Uterus (tissue), 2 donors: Measurements from ENCODE around the gene MBTPS2.

Source experiments
- CTCF ChIP-seq, 4 experiments: fragments of 200-600 bp in 2 of 4; fragments of 450-650 bp in 2 of 4; sonication (generic) in 2 of 4; IDR thresholded peaks; one replicate each; pipeline ENCODE4 v1.5.1; 2016 to 2019; ENCODE audit warnings: antibody characterized with exemption in 4 of 4, mild to moderate bottlenecking in 2 of 4, moderate library complexity in 1 of 4
- POLR2A ChIP-seq, 2 donors: fragments of 450-650 bp; IDR thresholded peaks; one replicate each; pipeline ENCODE4 v1.6.1; 2016; ENCODE audit warnings: antibody characterized with exemption in 2 of 2, mild to moderate bottlenecking in 1 of 2, moderate library complexity in 1 of 2

DNA sequence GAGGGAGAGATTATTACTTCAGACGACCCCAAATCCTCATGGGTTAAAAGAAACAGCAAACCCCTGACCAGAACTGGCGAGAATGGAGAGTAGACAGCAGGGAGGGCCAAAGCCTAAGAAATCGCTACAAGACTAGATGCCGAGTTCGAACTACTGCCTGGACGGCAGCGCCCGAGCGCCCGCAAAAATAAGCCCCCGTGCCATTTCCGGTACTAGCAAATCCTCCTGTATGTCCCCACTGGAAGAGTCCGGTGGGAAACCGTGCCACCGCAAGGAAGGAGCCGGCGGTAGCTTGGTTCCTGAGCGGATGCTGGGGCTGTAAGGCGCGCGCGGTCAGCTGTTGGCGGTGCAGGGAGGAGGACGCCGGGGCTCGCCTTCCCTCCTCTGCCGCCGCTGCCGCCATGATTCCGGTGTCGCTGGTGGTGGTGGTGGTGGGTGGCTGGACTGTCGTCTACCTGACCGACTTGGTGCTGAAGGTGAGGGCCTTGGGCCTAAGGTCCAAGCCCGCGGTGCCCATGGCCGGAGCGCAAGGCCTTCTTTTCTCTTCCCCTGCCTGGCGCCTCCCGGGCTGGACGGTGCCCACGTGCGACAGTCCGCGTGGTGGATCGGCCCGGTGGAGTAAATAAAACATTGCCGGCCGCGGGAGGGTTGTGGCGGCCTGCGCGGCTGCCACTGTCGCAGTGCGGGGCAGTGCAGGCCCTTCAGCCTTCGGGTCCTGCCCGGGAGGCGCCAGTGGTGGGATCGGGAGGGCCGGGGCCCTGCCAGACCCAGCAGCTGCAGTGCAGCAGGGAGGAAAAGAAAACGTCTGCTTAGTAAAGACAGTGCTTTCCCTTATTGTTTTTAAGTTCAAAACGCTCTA, at the start of gene MBTPS2:
- TF ChIP-seq CTCF (IDR thresholded peaks at IDR 0.05), result peak in 1 of 4 experiments; percentile 3
- peak in 1 of 2 donors; percentile 40 for TF ChIP-seq POLR2A (IDR thresholded peaks at IDR 0.05)
